ENCODE results near the gene HDGFL3.

GRCh38 chr15:83194528-83194927, 13.1 kb downstream of the HDGFL3 start:
- TF ChIP-seq, protein P1, sequence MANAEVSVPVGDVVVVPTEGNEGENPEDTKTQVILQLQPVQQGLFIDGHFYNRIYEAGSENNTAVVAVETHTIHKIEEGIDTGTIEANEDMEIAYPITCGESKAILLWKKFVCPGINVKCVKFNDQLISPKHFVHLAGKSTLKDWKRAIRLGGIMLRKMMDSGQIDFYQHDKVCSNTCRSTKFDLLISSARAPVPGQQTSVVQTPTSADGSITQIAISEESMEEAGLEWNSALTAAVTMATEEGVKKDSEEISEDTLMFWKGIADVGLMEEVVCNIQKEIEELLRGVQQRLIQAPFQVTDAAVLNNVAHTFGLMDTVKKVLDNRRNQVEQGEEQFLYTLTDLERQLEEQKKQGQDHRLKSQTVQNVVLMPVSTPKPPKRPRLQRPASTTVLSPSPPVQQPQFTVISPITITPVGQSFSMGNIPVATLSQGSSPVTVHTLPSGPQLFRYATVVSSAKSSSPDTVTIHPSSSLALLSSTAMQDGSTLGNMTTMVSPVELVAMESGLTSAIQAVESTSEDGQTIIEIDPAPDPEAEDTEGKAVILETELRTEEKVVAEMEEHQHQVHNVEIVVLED (CRISPR knock-in tag; IDR thresholded peaks at IDR 0.05) = no peak
- TF ChIP-seq POLR2A (conservative IDR thresholded peaks at IDR 0.05) (no peak), PHF8 (IDR thresholded peaks at IDR 0.05; ENCODE audit: borderline replicate concordance, low read length) (no peak), EZH2 (IDR thresholded peaks at IDR 0.05; ENCODE audit: borderline replicate concordance, low read depth, low read length) (no peak)
- TF ChIP-seq, protein P2, sequence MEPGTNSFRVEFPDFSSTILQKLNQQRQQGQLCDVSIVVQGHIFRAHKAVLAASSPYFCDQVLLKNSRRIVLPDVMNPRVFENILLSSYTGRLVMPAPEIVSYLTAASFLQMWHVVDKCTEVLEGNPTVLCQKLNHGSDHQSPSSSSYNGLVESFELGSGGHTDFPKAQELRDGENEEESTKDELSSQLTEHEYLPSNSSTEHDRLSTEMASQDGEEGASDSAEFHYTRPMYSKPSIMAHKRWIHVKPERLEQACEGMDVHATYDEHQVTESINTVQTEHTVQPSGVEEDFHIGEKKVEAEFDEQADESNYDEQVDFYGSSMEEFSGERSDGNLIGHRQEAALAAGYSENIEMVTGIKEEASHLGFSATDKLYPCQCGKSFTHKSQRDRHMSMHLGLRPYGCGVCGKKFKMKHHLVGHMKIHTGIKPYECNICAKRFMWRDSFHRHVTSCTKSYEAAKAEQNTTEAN (CRISPR knock-in tag; IDR thresholded peaks at IDR 0.05) = no peak
